Measurements from ENCODE around the gene BSND.

Gene BSND

GRCh38 chr1:55057956-55058298 is 59.2 kb downstream of the BSND start:
- in situ Hi-C loops (cut with MboI; ENCODE audit: low sequenced_read_pairs) = no loop called here

DNA sequence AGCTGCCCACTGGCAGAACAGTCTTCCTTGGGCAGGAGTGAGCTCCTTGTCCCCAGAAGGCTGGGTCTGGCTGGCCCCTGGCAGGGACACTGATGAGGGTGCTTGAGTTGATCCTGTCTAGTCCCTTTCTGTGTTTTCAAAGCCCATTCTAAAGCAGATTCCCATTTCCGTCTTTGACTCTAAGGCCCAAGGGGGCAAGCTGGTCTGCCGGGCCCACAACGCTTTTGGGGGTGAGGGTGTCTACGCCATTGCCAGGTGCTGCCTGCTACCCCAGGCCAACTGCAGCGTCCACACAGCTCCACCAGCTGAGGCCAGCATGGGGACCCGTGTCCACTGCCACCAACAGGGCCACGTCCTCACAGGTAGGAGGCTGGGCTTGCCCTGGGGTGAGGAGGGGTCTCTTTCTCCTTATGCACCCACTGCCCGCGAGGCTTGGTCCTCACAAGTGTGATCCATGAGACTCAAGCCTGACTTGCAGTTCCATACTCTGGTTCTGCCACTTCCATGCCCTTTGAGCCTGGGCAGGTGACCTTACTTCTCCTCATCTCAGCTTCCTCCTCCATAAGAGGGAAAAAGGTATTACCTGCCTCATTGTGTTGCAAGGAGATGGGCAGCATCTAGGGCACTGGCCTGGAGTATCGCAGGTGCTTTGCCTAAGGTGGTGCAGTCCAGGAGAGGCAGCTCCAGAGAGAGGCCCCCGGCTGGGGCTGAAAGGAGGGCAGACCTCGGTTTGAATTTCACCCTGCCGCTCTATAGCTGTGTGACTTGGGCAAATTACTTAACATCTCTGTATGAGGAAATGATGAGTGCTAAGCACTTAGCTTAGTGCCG is 60.8 kb downstream of the BSND start:
- in situ Hi-C loops (cut with MboI; ENCODE audit: low sequenced_read_pairs) = no loop called here

DNA sequence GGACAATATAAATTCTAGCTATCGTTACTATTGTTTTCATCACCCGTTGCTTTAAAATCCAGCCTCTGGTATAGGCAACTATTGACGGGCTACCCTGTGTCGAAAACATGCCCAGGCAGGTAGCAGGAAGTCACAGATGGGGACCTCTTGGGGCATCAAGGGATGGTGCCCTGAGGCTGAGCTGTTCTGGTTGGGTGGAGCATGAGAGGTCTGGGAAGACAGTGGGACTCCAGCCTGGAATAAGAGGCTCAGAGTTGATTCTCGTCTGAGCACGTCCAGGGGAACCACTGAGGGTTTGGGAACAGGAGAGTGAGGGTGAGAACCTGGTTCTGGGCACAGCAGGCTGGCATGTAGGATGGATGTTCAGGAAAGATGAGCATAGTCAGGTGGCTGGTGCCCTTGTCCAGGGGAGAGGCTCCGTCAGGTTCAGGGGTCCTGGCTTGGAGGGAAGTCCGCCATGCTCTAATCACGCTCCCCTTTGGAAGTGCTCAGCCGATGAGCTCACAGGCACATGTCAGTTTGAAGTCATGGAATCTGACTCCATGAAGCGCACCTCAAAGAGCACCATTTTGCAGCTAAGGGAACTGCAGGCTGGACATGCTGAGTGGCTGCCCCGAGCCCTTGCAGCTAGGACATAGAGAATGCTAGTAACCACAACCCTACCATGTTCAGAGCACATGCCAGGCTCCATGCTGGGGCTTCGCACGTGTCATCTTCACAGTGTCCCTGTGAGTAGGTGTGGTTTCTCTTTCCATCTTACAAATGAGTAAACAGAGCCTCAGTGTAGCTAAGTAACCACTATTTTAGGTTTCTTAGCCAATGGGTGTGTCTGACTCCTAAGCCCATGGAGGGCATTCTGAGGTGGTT is 61.6 kb downstream of the BSND start:
- in situ Hi-C loops (cut with MboI; ENCODE audit: low sequenced_read_pairs) = no loop called here

DNA sequence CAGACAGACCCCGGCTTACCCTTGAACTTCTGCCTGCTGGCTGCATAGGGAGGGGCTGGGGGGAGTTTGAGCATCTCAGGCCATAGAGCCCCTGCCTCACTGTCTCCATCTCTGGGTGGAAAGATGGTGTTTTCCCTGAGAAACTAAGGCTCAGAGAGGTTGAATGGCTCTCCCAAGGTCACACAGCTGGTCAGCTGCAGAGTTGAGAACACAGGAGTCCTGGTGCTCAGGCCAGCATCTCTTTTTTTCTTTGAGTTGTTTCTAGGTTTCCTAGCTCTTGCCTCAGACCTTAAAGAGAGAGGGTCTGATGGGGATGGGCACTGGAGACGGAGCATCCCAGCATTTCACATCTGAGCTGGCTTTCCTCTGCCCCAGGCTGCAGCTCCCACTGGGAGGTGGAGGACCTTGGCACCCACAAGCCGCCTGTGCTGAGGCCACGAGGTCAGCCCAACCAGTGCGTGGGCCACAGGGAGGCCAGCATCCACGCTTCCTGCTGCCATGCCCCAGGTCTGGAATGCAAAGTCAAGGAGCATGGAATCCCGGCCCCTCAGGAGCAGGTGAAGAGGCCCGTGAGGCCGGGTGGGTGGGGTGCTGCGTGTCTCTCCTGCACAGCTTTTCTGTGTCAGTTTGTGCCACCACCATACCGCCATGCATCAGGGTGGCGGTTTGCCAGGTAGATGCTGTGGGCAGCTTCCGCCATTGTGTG is 62.4 kb downstream of the BSND start:
- in situ Hi-C loops (cut with MboI; ENCODE audit: low sequenced_read_pairs) = no loop called here

Data from HL-60/S4 treated with retinoic acid at 250 ng/mL for 4 days and 3 days (cell line).